ENCODE measurements around the gene GPC5.

GPC5 gene

DNA sequence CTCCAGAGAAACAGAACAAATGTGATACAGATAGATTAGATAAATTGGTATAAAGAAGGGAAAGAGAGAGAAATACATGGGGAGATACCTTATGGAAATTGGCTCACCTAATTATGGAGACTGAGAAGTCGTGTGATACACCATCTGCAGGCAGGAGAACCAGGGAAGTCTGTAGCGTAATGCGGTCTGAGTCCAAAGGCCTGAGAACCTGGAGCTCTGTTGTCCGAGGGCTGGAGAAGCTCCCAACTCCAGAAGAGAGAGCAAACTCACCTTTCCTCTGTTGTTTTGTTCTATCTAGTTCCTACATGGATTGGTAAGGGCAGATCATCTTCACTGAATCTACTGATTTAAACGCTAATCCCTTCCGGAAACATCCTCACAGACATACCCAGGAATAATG lies 1179.9 kb downstream of the GPC5 start:
- no peak for DNase-seq

DNA sequence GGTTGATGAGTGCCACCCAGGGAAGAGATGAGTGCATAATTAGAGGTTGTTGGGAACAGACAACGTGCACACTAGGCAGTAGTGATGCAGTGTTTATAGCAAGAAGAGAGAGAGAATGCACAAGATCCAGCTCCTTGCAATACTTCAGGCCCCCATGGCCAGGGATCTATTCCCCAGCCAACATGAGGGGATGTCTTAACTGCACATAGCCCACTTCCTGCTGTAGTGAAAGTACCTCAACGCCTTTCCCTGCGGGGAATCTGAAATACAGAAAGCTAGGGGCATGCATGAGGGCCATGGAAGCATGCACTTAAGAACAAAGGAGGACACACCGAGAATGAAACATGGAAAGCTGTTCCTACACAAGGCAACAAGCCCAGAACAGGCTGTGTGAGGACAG lies 1191.5 kb downstream of the GPC5 start:
- no peak for DNase-seq

DNA sequence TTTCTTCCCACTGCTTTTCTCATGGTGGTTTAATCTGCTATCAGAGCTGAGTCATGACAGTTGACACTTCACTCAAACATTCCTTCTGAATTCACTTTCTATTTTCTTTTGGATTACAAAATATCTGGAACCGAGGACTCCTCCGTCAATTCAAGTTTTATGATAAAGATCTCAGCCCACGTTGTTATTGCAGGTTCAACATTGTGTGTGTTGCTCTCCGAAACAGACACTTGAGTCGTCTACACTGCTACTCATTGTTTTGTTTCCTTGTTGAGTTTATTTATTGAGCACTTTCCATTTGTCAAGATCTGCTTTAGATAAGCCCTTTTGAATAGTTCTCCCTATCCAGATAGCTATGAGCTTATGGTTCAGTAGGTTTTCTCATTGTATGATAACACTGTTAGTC lies 1192.1 kb downstream of the GPC5 start:
- no peak for DNase-seq

DNA sequence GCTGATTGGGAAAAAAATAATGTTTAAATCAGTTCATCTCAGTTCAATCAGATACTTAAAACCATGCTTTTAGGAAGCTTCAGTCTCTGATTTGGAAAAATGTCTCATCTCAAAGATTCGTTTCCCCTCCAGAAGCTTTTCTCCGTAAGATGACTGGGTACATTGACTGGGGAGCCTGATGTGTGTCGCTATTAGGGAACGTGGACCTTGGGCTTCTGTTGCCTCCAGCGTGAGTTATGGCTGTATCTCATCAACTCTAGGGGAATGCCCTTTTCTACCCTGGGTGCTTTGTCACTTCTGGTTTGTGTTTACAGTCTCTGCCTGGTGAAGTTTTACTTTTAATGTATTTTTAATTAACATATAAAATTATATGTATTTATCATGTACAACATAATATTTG lies 1192.7 kb downstream of the GPC5 start:
- DNase-seq: no peak

DNA sequence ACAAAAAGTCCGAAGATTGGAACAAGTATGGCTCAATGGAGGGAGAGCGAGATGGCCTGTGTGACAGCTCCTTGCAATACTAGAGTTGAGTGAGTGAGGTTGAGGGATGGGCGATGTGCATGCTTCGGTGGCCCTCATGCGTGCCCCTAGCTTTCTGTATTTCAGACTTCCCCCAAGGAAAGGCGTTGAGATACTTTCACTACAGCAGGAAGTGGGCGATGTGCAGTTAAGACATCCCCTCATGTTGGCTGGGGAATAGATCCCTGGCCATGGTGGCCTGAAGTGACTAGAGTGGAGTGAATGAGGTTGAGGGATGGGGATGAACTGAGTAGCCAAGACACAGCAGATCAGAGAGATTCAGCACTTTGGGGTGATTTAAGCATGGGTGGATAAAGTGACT lies 1194.3 kb downstream of the GPC5 start:
- DNase-seq: no peak

DNA sequence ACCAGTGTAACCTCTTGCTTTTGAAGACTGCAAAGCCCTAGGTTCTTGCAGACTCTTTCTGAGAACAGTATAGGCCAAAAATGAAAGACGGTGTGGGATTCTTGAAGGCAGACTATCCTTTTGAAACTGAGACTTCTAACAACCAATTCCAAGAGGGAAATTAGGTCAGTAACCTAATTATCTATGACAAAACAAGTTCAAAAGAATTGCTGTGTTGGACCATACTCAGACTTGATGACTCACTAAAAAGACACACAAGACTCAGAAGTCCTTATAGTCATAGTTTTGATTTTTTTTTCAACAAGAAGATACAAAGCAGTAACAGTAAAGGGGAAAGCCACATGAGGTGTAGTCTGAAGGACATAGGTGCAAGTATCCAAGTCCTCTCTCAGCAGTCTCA lies 1204.1 kb downstream of the GPC5 start:
- DNase-seq: no peak

DNA sequence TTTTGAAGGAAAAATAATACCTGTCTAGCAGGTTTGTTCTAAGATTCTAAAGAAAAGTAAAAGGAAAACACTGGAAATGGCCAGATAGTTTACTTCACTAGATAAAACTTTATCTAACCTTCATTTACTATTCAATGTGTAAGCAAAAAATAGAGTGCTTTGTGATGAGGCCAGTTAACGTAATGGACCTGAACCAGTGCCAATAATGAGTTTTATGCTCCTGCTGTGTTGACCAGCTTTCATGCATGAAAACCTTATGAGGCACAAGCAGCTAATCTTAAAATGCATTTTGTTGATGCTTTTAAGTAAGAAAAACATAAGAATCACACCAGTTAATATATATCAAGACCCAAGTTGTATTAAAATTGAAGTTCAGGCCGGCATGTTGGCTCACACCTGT lies 1211.0 kb downstream of the GPC5 start:
- no peak for DNase-seq

DNA sequence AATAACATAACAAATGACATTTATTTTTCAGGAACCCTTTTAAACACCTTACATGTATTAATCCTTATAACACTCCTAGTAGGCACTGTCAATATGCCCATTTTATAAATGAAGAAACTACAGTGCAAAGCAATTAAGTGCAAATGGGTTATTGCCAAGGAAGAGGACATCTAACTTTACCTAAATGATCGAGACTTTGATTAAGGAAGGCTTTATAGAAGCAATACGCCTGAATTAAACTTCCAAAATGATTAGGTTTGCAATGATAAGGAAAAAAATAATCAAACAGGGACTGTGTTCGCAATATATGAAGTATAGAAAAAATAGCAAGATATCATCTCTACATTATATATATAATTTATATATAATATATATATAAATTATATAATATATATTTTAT lies 1214.5 kb downstream of the GPC5 start:
- no peak for DNase-seq

DNA sequence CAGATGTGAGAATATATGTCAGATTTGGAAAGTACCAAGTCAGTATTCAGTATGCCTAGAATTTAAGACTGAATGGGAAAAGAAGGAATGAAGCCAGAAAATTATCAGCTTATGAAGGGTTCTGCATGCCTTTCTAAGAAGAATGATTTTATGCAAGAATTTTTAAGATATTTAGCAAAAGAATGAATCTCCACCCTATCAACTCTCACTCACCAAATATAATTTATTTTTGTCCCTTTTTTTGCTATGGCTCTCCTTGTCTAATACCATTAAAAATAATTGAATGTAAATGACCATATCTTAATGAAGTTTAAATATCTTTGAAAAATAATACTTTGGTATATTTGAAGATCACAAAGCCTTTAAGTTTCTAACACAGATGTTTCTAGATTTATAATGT lies 1215.5 kb downstream of the GPC5 start:
- DNase-seq: no peak

DNA sequence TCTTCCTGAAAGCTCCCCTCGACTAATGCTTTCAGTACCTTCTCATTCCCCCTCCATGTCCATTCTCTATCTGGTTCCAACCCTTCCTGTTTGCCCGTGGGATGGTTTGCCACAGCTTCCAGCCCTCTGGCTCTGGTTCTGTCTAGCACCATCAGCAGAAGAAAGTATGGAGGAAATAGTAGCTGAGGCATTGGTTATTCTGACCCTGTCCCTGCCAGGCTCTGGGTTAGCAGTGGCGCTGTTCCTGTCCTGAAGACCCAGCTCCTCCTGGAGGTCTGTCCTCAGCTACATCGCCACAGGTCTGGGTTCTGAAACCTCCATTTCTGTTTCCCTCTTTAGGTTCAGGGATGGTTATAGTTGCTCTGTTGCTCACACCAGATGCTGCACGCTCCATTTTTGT lies 1223.6 kb downstream of the GPC5 start:
- no peak for DNase-seq

DNA sequence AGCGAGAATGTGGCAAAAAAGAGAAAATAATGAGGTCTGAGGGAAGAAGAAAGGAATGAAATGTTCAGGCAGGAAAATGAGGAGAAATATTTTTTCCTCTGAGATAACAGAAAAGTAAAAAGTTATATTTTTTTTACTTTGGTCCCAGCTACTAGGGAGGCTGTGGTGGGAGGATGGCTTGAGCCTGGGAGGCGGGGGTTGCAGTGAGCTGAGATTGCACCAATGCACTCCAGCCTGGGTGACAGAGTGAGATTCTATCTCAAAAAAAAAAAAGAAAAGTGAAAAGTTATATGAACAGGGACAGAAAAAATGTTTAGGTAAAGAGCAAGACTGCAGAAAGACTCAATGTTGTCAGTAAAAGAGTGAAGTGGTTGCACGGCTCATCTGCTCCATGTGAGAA lies 1224.5 kb downstream of the GPC5 start:
- no peak for DNase-seq

DNA sequence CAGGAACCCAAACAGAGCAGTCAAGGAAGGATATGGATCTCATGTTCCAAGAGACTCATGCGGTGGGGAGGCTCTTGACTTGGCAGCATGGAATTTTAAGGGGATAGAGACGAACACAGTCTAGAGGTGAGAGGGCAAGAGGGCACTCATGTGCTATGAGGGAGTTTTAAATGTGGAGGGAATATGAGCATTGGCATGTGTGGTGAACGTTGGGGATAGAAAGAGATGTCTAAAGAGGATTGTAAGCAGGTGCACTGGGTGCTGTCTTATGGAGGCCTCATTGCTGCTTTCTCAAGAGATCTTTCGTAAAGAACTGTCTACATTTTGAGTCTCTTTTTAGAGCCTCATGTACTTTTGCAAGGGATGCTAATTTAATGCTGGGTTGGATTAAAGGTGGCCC lies 1227.9 kb downstream of the GPC5 start:
- no peak for DNase-seq

DNA sequence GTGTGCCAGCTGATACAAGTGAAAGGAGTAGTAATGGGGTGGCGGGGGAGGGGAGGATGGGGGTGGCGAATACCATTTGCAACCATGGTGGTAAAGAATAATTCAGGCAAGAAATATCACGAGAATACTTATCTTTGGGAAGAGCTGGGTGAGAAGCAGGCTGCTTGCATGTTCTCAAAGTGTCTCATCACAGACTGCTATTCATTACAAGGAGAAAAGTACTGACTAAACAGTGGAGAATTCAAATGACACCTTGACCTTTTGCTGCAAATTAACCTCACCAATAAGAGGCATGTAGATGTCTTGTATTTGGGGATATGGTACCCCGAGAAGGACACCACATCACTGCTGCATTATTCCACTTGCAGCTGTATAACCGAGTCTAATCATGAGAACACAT lies 1242.5 kb downstream of the GPC5 start:
- DNase-seq: no peak

DNA sequence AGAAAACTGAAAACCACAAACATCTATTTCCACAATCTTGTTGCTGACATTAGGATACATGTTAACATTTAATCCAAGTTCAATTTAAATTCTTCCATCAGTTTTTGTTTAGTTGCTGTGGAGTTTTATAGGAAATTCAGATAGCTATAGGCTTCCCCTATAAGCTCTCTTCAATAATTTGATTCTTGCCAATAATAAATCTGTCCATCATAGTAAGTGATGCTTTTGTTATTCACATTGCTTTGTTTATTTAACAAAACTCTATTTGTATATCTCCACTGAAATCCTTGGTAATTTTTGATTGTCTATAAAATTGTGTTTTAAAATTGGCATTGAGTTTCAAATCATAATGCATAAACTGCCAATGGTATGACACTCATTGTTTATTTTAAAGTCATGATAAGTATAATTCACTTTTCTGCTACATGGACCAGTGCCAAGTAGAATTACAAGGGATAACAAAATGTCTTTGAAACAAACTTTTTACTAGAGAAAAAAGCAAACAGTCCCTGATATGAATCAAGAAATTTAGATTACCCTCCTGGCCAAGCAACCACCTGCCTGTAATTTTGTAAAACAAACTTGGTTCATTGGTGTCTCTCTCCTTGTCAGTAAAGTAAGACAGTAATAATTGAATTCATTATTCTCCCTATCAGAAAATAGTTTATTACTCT lies 1250.9 kb downstream of the GPC5 start:
- no peak for DNase-seq

DNA sequence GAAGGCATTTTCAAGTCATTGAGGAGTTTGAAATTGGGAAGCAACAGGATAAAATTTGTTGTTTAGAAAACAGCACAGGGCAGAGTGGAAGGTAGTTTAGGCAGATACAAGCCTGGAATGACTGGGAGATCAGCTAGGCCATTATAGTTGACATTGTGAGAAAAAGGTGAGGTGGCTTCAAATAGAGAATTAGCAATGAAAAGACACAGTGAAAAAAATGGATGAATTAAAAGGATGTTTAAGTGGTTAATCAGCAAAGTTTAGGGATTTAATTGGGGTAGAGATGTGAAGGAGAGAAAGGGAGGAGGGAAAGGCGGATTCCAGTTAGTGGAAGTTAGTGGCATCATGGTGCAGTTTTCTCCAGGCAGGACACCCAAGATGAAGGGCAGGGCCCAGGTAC lies 1257.7 kb downstream of the GPC5 start:
- DNase-seq: no peak

DNA sequence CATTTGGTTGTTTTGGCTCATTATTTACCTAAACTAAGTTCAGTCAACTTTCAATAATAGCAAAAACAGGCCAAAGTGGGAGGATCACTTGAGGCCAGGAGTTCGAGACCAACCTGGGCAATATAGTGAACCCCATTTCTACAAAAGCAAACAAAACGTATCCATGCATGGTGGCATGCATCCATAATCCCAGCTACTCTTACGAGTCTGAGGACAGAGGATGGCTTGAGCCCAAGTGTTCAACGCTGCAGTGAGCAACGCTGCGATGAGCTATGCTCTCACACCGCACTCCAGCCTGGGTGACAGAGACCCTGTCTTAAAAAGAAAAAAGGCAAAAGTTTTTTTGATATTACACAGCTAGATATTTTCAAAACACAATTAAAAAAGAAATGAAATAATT lies 1258.2 kb downstream of the GPC5 start:
- no peak for DNase-seq

DNA sequence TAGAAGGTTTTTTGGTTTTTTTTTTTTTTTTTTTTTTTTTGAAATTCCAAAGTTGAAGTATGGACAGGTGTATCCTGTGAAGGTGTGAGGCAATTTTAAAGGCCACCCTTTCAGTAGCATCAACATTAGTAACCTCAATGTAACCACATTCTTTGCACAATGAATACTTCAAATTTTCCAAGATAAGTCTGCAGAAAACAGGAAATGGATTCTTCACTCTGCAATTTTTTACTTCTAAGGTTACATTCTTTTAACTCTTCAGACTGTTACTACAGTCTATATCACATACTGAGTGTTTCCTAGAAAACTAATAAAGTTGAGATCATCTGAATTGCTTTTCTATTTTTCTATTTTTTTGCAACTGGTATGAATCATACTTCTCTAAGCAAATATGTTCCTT lies 1259.1 kb downstream of the GPC5 start:
- no peak for DNase-seq

DNA sequence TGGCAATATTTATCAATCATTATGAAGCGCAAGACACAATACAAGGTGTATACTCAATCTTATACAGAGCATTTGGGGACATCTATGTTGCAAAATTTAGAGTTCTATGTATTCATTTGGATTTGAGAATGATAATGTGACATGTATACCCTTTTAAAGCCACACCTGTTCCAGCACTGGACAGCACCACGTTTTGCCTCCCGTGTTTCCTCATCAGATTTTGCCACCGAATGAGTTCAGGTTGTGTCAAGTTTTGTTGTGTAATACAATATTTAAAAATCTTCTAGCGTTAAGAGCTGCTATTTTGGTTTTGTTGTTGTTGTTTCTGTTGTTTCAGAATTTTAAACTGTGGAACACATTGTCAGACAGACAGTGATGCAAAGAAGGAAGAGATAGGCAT lies 1259.9 kb downstream of the GPC5 start:
- DNase-seq: no peak

DNA sequence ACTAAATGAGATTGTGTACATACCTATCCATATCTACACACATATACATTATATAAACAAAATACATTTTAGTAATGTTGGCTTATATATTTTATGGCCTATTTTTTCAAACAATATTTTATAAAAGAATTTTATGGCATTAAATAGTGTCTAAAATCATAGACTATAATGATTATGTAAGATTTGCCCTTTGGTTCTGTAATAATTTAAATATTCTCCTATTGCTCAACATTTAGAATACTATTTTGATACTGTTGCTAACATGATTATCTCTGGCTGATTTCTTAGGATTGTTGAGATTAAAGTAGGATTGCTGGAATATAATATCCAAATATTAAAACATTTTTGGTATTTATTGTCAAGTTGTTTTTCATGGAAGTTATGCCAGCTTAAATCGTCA lies 1263.0 kb downstream of the GPC5 start:
- DNase-seq: no peak

DNA sequence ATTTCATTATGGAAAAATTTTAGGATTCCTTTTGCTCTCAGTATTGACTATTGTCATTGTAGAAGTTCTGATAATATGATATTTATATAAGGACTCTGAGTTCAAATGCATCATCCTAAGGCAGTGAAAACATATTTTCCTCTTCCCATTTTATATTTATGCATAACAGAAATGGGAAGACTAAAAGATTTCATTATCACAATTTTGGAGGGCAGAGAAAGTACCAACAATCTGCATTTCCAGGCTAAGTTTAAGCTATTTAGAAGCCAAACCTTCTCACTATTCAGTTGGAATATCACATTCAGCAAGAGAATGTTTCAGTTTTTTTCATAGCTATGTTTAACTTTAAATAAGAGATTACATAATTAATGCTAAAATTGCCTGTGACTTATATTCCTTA lies 1269.7 kb downstream of the GPC5 start:
- DNase-seq: no peak

DNA sequence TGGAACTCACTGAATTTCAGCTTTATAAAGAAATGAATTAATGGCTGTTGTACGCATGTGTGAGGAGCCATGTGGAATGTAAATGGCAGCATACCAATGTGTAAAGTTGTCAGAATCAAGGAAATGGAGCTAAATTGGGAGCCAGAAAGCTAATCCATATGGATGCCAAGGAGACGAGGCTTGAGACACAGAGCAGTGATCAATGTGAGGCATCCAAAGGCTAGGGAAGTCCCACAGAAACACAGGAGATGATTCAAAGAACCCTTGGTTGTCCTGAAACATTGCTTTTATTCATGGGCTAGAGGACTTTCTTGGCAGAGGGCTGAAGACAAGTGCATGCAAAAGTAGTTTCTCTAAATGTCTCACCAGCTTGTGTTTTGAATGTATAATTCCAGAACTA lies 1271.7 kb downstream of the GPC5 start:
- DNase-seq: no peak

DNA sequence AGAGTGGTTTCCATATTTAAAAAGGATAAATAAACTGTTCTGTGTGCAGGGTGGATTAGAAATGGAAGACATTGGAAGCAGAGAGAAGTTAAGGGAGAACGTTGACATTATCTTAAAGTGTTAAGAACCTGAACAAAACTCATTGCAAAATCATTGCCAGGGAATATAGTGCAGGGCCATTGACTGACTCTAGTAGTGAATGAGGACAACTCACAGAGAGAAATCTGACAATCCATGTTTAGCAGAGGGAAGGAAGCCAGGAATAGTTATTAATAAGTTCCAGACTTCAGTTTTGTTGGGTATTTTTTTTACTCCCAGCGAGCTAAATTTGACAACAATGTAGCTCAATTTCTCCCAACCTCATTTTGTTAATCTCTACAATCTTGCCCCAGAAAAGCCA lies 1273.4 kb downstream of the GPC5 start:
- no peak for DNase-seq

DNA sequence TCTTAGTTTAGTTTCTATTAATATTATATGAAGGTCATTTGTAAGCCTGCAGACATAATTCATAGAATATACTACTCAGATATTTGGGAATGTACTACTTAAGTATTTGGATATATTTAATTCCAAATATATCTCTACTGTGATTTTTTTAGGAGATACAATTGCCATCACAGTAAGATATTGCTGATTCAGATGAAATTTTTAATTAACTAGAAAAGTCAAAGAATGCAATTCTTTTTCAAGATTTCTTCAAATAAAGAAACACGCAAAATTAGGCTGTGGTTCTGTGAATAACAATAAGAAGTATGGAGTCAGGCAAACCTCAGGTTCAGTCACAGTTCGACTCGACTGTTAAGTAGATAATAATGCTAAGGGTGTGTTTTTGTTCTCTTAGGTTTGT lies 1277.8 kb downstream of the GPC5 start:
- DNase-seq: no peak

DNA sequence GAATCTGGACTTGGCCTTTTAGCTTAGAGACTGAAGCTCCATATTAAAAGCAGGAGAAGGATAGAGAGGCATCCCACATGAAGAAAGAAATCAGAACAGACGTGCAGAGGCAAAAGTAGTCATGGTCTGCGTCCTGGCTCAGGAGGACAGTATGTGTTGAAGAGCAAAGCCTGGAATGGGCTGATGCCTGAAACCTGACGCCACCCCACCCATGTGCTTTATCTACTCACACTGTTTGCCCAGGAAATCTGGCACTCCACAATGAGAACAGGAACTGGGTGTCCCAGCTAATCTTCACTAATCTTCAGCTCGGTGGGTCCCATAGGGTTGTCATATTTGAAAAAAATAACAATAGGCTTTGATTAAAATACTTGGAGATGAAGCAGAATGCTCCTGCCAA lies 1279.2 kb downstream of the GPC5 start:
- DNase-seq: no peak

DNA sequence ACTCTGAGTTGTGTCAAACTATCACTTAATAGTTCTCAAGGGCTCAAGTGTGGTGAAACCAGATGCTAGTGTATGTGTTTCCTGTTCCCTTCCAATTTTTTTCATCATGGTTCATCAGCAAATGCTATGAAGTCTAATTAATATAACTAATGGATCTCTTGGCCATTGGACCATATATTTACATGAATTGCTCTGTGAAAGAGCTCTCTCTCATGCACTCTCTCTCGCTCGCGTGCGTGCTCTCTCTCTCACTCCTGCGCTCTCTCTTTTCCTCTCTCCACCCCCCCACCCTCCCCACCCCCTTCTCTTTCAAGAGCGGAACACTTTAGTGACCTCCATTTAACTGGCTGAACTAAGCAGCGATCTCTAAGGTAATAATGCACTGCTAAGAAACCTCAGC lies 1281.2 kb downstream of the GPC5 start:
- no peak for DNase-seq

DNA sequence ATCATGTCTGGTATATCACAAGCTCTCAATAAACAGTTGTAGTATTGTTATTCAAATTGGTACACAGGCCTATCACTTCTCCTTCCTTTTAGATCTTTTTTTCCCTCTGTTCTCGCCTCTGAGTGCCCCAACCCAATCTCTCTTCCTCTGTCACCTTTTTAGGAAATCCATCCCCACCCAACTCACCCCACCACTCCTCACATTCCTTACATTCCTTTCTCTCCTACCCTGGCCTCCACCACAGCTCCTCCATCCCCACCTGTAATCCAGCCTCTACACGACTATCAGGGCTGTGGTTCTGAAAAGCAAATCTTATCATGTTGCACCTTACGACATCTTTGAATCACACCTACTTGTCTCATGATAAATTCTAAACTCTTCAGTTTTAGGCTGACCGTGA lies 1282.8 kb downstream of the GPC5 start:
- DNase-seq: no peak
